ENCODE measurements around the gene GRAP.

DNA sequence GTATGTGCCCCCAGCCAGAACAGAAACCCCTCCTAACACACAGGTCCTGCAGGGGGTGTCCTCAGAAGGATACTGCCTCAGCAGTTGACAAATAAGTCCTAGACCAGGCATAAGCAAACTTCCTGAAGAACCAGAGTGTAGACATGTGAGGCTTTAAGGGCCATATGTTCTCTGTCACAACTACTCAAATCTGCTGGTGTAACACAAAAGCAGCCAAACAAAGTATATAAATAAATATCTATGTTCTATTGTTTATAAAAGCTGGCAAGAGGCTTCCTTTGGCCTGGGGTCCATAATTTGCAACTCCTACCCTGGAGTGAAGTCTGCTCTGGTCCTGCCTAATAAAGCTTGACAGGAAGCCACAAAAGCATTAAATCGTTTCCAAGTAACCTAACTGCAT lies 52.1 kb downstream of the GRAP start:
- no peak for TF ChIP-seq EZH2 (IDR thresholded peaks at IDR 0.05; ENCODE audit: borderline replicate concordance, low read depth, low read length, poor library complexity, severe bottlenecking)
- no peak for TF ChIP-seq CTCF (conservative IDR thresholded peaks at IDR 0.05; ENCODE audit: low read depth, low read length)
